H1 (cell line): ENCODE data around the gene CEP89. TPM values are rescaled to one million over a fixed set of nuclear protein-coding genes. Genes with fewer than 3 reads are reported as not detected.
"Not testable (repeated sequence)": the region's sequence is repeated elsewhere in the genome, so short reads cannot be mapped to it uniquely, and the experiment has no call there.

ENCODE experiments used
- CTCF ChIA-PET: fragments of 300-600 bp; sonication (Branson Sonifier 250); formaldehyde crosslinking; loops from one replicate; lab custom pipeline; 2021; ENCODE audit not compliant: partially characterized antibody; lab: Charles Lee
- POLR2A ChIA-PET: fragments of 300-600 bp; sonication (Branson Sonifier 250); formaldehyde crosslinking; loops from one replicate; lab custom pipeline; 2021; ENCODE audit warnings: inconsistent platforms; ENCODE audit not compliant: partially characterized antibody; lab: Charles Lee
- DNase-seq, 2 experiments: peaks; one replicate each; pipeline versions ENCODE4 v3.0.0 to v3.0.0-alpha.2; 2010 to 2022; ENCODE audit warnings: low spot score in 2 of 2, low read depth in 1 of 2, mixed read lengths in 1 of 2
- FAIRE-seq: peaks from 2 replicates; lab custom pipeline; 2011; peaks lifted over from hg19 to GRCh38; lab: Jason Lieb, UNC
- H2AFZ ChIP-seq: 2 replicates; pipeline ENCODE4 v1.8.1; 2012; ENCODE audit warnings: low read length, inconsistent platforms
- H2AK5ac ChIP-seq: 2 replicates; pipeline ENCODE4 v1.6.1; 2013; ENCODE audit warnings: low read depth, low read length
- H2BK120ac ChIP-seq: replicated peaks from 2 replicates; pipeline ENCODE3; 2013; ENCODE audit warnings: low read depth, low read length, inconsistent platforms
- H2BK12ac ChIP-seq: 2 replicates; pipeline ENCODE4 v1.6.1; 2013; ENCODE audit warnings: low read depth, low read length
- H2BK15ac ChIP-seq: 2 replicates; pipeline ENCODE4 v1.6.1; 2013; ENCODE audit warnings: low read length
- H2BK20ac ChIP-seq: 2 replicates; pipeline ENCODE4 v1.6.1; 2013; ENCODE audit warnings: low read length
- H2BK5ac ChIP-seq: 2 replicates; pipeline ENCODE4 v1.6.1; 2013; ENCODE audit warnings: low read depth, low read length
- H3K14ac ChIP-seq: 2 replicates; pipeline ENCODE4 v1.6.1; 2013; ENCODE audit warnings: inconsistent platforms; ENCODE audit not compliant: insufficient read length
- H3K18ac ChIP-seq: 2 replicates; pipeline ENCODE4 v1.6.1; 2013; ENCODE audit warnings: low read length; ENCODE audit errors: extremely low read depth
- H3K23ac ChIP-seq: 2 replicates; pipeline ENCODE4 v1.6.1; 2013; ENCODE audit warnings: inconsistent platforms; ENCODE audit not compliant: insufficient read length
- H3K23me2 ChIP-seq: 2 replicates; pipeline ENCODE4 v1.6.1; 2013; ENCODE audit warnings: low read depth, low read length
- H3K27ac ChIP-seq: 2 replicates; pipeline ENCODE4 v1.6.1; 2011; ENCODE audit warnings: low read depth, low read length, inconsistent platforms
- H3K27me3 ChIP-seq, 4 experiments: replicated peaks in 1 of 4; 1 replicate in 1 of 4; 2 replicates in 3 of 4; pipeline versions ENCODE4 v1.6.1 to v1.8.1; 2011 to 2013; ENCODE audit warnings: low read length in 3 of 4, mild to moderate bottlenecking in 3 of 4, inconsistent platforms in 2 of 4, mixed read lengths in 2 of 4, moderate library complexity in 1 of 4; ENCODE audit not compliant: control insufficient read depth in 3 of 4, insufficient read depth in 3 of 4; ENCODE audit errors: extremely low read depth in 1 of 4
- H3K36me3 ChIP-seq, 4 experiments: 2 replicates each; pipeline versions ENCODE4 v1.6.1 to v1.8.1; 2011 to 2013; ENCODE audit warnings: mild to moderate bottlenecking in 4 of 4, low read length in 3 of 4, moderate library complexity in 2 of 4, control low read depth in 1 of 4, inconsistent platforms in 1 of 4; ENCODE audit not compliant: insufficient read depth in 4 of 4, control insufficient read depth in 2 of 4
- H3K4ac ChIP-seq: replicated peaks from 2 replicates; pipeline ENCODE3; 2013; ENCODE audit warnings: low read length, low read depth, mixed read lengths, inconsistent platforms; ENCODE audit not compliant: insufficient read length
- H3K4me1 ChIP-seq, 4 experiments: replicated peaks in 1 of 4; 1 replicate in 1 of 4; 2 replicates in 3 of 4; pipeline versions ENCODE4 v1.6.1 to v1.8.1; 2011 to 2013; ENCODE audit warnings: low read length in 3 of 4, inconsistent platforms in 2 of 4, mixed read lengths in 1 of 4; ENCODE audit not compliant: insufficient read depth in 4 of 4, control insufficient read depth in 3 of 4
- H3K4me2 ChIP-seq, 2 experiments: 2 replicates each; pipeline versions ENCODE4 v1.6.1 to v1.8.1; 2011 to 2013; ENCODE audit warnings: low read depth in 2 of 2, low read length in 2 of 2, control low read depth in 1 of 2, inconsistent platforms in 1 of 2, mild to moderate bottlenecking in 1 of 2; ENCODE audit not compliant: insufficient read depth in 1 of 2
- H3K4me3 ChIP-seq, 4 experiments: fragments of 200-600, 300-600 bp in 1 of 4; sonication (generic), shearing (Covaris generic), sonication (Bioruptor Twin) in 1 of 4; 2 replicates each; pipeline versions ENCODE4 v1.5.1 to v1.8.1; 2011 to 2016; ENCODE audit warnings: low read length in 4 of 4, low read depth in 3 of 4, control low read depth in 2 of 4, inconsistent platforms in 2 of 4, mild to moderate bottlenecking in 2 of 4, mixed read lengths in 1 of 4, moderate library complexity in 1 of 4; ENCODE audit not compliant: insufficient read depth in 2 of 4; ENCODE audit errors: extremely low read depth in 1 of 4
- H3K56ac ChIP-seq: replicated peaks from 2 replicates; pipeline ENCODE3; 2013; ENCODE audit warnings: low read depth, mild to moderate bottlenecking, mixed read lengths, low read length, inconsistent platforms; ENCODE audit not compliant: insufficient read length
- H3K79me1 ChIP-seq: 2 replicates; pipeline ENCODE4 v1.6.1; 2013; ENCODE audit warnings: low read depth, low read length, control low read depth
- H3K79me2 ChIP-seq, 2 experiments: 2 replicates each; pipeline versions ENCODE4 v1.6.1 to v1.8.1; 2012 to 2013; ENCODE audit warnings: low read length in 2 of 2, mild to moderate bottlenecking in 2 of 2, inconsistent platforms in 1 of 2; ENCODE audit not compliant: insufficient read depth in 2 of 2, control insufficient read depth in 1 of 2
- H3K9ac ChIP-seq, 4 experiments: replicated peaks in 1 of 4; 1 replicate in 1 of 4; 2 replicates in 3 of 4; pipeline versions ENCODE4 v1.6.1 to v1.8.1; 2011 to 2013; ENCODE audit warnings: low read depth in 3 of 4, low read length in 3 of 4, control low read depth in 2 of 4, mild to moderate bottlenecking in 2 of 4, moderate library complexity in 2 of 4, inconsistent platforms in 1 of 4; ENCODE audit errors: extremely low read depth in 1 of 4
- H3K9me3 ChIP-seq, 2 experiments: 2 replicates each; pipeline versions ENCODE4 v1.6.1 to v1.8.1; 2012 to 2013; ENCODE audit warnings: mild to moderate bottlenecking in 2 of 2, moderate library complexity in 2 of 2, control low read depth in 1 of 2, inconsistent platforms in 1 of 2, low read depth in 1 of 2, low read length in 1 of 2, mixed read lengths in 1 of 2; ENCODE audit not compliant: insufficient read depth in 2 of 2
- H4K20me1 ChIP-seq, 2 experiments: replicated peaks in 1 of 2; 2 replicates each; pipeline versions ENCODE3 to v1.8.1; 2011 to 2013; ENCODE audit warnings: inconsistent platforms in 2 of 2, low read length in 2 of 2, mild to moderate bottlenecking in 1 of 2; ENCODE audit not compliant: insufficient read depth in 2 of 2, control insufficient read depth in 1 of 2
- H4K5ac ChIP-seq: 2 replicates; pipeline ENCODE4 v1.6.1; 2013; ENCODE audit warnings: low read length, low read depth, mixed read lengths, inconsistent platforms; ENCODE audit not compliant: insufficient read length
- H4K8ac ChIP-seq: 2 replicates; pipeline ENCODE4 v1.8.0; 2013; ENCODE audit warnings: mild to moderate bottlenecking, moderate library complexity, low read length, inconsistent platforms; ENCODE audit not compliant: insufficient read depth; ENCODE audit errors: extremely low read depth
- H4K91ac ChIP-seq: replicated peaks from 2 replicates; pipeline ENCODE3; 2013; ENCODE audit warnings: low read length, mixed read lengths, inconsistent platforms; ENCODE audit not compliant: insufficient read length
- WGBS, 2 experiments: shearing (Covaris generic) in 1 of 2; methylation state at CpG; one replicate each; pipeline versions ENCODE4 v1.1.6 to v1.1.7; 2013 to 2015; ENCODE audit warnings: low lambda C conversion rate in 2 of 2, mixed read lengths in 2 of 2, inconsistent platforms in 1 of 2, low coverage in 1 of 2, missing lambda C conversion rate in 1 of 2; ENCODE audit not compliant: insufficient replicate concordance in 2 of 2, insufficient coverage in 1 of 2, insufficient read length in 1 of 2; ENCODE audit errors: extremely low coverage in 1 of 2, missing lambda C conversion rate in 1 of 2; 5-methylcytosine and 5-hydroxymethylcytosine counted together
- polyA plus RNA-seq, 7 experiments: library from polyadenylated mRNA; depleted of rRNA in 3 of 7; stranded (reverse) in 5 of 7; unstranded in 2 of 7; fragments of >200 nt in 5 of 7; fragments of 200-250 nt in 2 of 7; gene quantifications; 1 replicate in 5 of 7; 2 replicates in 1 of 7; 4 replicates in 1 of 7; pipeline versions ENCODE4 v1.2.1 to v1.2.3, GENCODE V29; 2011 to 2013; ENCODE audit warnings: missing spikeins in 2 of 7, mixed read lengths in 2 of 7
- total RNA-seq: library from RNA; stranded (reverse); fragmentation: NEBNext Ultra II Directional; extraction: Animal tissue kit (Norgen Biotek cat#: 25700); gene quantifications from 2 replicates; pipeline ENCODE4 v1.2.1, GENCODE V29; 2021

CEP89 gene
- total and polyA plus RNA-seq, 2 of the 8 experiments (the other 6 are each of a cell fraction or from before 2014, with no cell fraction given), result 23.0 to 23.6 TPM

DNA sequence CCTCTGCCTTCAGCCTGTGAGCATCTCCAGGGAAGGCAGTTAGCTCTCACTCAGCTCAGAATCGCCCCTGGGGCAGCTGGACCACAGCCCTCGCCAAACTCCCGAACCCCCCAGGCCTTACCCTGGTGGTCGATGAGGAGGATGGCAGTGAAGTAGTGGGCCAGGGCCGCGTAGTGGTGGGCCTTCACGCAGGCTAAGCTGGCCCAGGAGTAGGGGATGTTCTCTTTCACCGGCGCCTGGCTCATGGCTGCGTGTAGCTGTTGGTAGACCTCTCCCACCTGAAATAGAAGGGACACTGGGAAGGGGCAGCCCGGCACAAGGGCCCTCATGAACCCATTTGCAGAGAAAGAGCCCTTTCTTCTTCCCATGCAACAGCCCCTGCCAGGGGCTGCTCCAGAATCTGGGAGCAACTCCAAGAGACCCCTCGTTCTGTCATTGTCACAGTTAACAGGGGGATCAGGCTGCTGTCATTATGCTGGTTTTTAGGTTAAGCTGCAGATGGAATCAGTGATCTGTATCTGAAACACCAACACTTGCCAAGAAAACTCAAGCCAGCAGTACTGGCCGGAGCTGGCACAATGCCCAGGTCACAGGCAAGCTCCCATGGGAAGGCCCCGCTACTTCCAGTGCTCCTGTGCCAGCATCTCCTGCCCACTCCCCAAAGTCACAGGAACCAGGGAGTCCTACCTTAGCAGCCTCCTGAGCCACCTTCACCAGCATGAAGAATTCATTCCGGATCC is 30.5 kb upstream of the CEP89 start:
- H3K9ac ChIP-seq, H4K91ac ChIP-seq, H4K20me1 ChIP-seq, H2BK20ac ChIP-seq, H3K4me1 ChIP-seq, H3K56ac ChIP-seq, H3K23me2 ChIP-seq, H4K8ac ChIP-seq, H3K27me3 ChIP-seq, H3K14ac ChIP-seq, H3K79me2 ChIP-seq, DNase-seq, H3K4me3 ChIP-seq, FAIRE-seq, POLR2A ChIA-PET, H3K4me2 ChIP-seq, H3K27ac ChIP-seq, H2BK120ac ChIP-seq, H2BK5ac ChIP-seq, H3K79me1 ChIP-seq, H3K23ac ChIP-seq, H2AFZ ChIP-seq, H3K4ac ChIP-seq, H2BK15ac ChIP-seq, H2BK12ac ChIP-seq, H3K18ac ChIP-seq, H3K9me3 ChIP-seq, H2AK5ac ChIP-seq, H4K5ac ChIP-seq: not testable (repeated sequence)
- H3K36me3 ChIP-seq, result peaks cover 4 to 28% (median 11%) of the 10 kb centered on the region in 4 experiments; a peak in 5 of 8 replicates
- CTCF ChIA-PET, result interaction anchor here (0.6 to 1.0 kb wide), 3 partner anchors 139 to 372 kb away, joined by 3 read pairs; no protein-coding TSS in a partner anchor
- 94% methylated on average over 14 of the region's 15 CpGs; no CpG with 5 or more reads in 1 of the 2 experiments for WGBS, 2 experiments
